Activated CD4-positive, CD25-positive, alpha-beta regulatory T cell treated with anti-CD3 and anti-CD28 coated beads, Interleukin-2, amount 50 U/mL, for 72 hours (primary cell): ENCODE measurements around the gene BAG3.

Experiments used
- DNase-seq: peaks from one replicate; pipeline ENCODE4 v3.0.0; 2021

BAG3 gene

GRCh38 chr10:119667562-119668328 is 16.6 kb downstream of the BAG3 start:
- DNase-seq: no peak

GRCh38 chr10:119668461-119668860 is 17.3 kb downstream of the BAG3 start:
- DNase-seq: no peak

GRCh38 chr10:119669331-119669730 is 18.2 kb downstream of the BAG3 start:
- no peak for DNase-seq

- DNase-seq: no peak
Measured at GRCh38 chr10:119669975-119670640, 18.9 kb downstream of the BAG3 start.

- DNase-seq: no peak
Measured at GRCh38 chr10:119670717-119671116, 19.5 kb downstream of the BAG3 start.

DNA sequence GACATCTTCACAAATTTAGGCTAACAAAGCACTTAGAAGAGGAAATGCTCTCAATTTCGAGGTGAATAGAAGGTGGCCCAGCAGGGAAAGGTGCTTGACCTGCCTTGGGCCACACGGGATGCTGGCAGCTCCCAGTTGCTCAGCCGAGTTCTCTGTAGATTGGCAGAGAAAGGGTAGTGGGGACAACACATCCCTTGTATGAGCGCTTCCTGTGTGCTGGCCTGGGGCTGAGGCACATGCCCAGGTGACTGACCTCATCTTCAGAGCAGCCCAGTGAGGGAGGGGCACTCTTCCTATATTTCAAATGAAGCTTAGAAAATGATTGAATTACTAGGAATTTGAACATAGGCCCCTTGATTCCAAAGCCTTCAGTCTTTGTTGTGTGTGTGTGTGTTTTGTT is 20.2 kb downstream of the BAG3 start:
- no peak for DNase-seq

- DNase-seq: no peak
Measured at GRCh38 chr10:119672291-119672690, 21.1 kb downstream of the BAG3 start.

GRCh38 chr10:119673271-119673670 is 22.1 kb downstream of the BAG3 start:
- no peak for DNase-seq

GRCh38 chr10:119675483-119676170 is 24.4 kb downstream of the BAG3 start:
- DNase-seq: no peak

- no peak for DNase-seq
Measured at GRCh38 chr10:119677126-119677525, 25.9 kb downstream of the BAG3 start.

GRCh38 chr10:119677904-119678755 is 26.9 kb downstream of the BAG3 start:
- no peak for DNase-seq

GRCh38 chr10:119679480-119679829 is 28.3 kb downstream of the BAG3 start:
- no peak for DNase-seq

GRCh38 chr10:119680050-119680449 is 28.9 kb downstream of the BAG3 start:
- no peak for DNase-seq

DNA sequence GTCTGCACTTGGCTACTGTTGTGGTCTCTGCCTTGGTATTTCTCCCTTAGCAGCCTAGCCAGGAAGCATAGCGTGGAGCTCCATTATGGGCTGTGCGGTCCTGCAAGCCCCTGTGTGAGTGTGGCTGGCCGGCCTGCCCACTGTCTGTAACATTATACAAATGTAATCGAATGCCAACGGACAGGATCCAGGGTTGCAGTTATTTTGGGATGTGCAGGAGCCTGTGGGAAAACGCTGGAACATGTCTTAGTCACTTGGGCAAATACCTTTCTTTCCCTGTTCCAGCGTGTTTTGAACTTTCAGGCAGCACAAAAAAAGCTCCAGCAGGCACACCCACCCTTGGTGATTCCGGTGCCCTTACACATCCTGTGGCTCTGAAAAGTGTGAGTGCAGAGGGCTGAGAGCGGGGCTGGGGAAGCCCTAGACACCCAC is 29.5 kb downstream of the BAG3 start:
- DNase-seq: no peak

DNA sequence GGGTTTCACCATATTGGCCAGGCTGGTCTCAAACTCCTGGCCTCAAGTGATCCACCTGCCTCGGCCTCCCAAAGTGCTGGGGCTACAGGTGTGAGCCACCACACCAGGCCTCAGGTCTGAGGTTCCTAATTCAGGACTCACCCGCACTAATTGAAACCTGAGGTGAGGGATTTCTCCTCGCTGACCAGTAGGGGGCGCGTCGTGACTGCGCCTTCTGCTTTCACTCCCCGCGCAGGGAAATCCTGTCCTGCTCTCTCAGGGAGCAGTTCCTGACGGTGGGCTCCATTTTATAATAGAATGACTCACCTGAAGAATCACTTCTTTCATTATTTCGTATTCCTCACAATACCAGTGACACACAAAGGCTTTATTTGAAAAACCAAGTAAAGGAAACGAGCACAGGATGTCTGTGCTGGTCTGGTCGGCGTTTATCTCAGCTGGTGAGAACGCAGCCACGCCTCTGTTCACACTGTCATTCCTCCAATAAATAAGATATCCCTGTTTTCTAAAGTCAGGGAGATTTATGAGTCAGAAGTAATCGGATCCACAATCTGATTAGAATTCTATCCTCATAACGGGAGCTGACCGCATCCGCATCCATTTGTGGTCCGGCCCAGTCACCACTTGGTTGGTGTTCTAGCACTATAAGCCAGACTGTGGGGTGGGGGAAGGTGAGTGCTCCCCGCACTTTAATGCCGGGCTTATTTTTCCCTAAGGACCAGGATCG is 35.4 kb downstream of the BAG3 start:
- peak; percentile 83 for DNase-seq

GRCh38 chr10:119687192-119688032 is 36.2 kb downstream of the BAG3 start:
- no peak for DNase-seq

DNA sequence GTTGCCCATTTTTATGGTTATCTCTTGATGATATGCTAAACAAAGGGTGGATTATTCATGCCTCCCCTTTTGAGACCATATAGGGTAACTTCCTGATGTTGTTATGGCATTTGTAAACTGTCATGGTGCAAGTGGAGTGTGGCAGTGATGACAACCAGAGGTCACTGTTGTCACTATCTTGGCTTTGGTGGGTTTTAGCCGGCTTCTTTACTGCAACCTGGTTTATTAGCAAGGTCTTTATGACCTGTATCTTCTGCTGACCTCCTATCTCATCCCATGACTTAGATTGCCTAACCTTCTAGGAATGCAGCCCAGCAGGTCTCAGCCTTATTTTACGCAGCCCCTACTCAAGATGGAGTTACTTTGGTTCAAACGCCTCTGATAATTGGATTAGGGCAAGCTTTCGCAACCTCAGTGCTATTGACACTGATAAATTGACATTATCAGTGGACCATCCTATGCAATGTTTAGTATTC is 36.9 kb downstream of the BAG3 start:
- DNase-seq: no peak

DNA sequence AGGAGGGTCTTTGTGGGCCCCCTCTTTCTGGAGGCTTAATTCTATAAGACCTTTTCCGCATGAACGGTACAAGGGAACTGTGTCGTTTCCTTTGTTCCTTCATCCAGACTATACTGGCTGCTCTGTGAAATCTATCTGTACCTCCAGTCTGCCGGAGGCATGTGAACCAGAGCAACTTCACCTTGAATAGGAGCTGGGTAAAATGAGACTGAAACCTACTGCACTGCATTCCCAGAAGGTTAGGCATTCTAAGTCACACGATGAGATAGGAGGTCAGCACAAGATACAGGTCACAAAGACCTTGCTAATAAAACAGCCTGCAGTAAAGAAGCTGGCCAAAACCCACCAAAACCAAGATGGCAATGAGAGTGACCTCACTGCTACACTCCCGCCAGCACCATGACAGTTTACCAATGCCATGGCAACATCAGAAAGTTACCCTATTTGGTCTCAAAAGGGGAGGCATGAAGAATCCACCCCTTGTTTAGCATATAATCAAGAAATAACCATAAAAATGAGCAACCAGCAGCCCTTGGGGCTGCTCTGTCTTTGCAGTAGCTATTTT is 37.9 kb downstream of the BAG3 start:
- DNase-seq: no peak

- no peak for DNase-seq
Measured at GRCh38 chr10:119691726-119692125, 40.5 kb downstream of the BAG3 start.

DNA sequence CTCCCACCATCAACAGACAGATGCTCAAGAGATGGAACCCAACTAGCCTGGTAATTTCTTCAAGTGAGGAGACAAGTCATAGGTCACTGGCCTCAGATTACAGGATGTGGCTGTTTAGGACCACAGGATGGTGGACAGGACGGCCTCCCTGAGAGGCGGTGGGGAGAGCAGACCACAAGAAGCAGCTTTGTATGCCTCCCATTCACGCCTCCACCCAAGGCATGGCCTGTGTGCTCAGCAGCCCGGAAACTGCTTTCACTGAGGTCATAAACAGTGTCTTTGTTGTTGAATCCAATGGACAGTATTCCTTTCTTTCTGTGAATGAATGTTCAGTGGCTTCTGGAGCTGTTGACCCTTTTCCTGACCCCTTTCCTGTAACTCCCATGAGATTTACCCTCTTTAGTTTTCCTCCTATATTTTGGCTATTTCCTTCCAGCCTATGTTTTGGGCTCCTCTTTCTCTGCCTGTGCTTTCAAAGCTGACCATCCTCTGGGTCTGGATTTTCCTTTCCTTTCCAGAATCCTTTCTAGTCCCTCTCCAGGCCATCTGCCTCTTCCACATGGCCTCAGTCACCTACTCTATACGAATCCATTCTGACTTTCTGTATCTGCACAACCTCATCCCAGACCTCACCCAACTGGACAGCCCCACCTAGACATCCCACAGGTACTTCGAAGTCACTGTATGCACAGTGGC is 42.2 kb downstream of the BAG3 start:
- DNase-seq: no peak
